ENCODE data around the gene AIMP2.

Gene AIMP2

DNA sequence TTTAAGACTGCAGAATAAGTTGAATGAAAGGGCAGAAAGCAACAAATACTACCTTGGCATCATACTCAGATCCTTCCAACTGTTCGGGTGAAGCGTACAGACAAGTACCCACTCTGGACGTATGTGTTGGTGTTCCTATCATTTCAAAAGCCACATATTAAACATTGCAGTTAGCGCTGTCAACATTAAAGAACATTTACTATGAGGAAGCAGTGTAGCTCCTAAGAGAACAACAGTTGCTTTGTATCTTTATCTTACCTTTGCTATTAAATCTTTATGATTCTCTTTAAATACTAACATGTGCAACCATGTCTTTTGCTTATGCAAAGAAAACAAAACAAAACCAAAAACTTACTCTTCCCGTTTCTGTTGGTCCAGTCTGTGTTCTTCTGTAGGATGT, 19.5 kb downstream of the AIMP2 start:
- H3K4me3 ChIP-seq (ENCODE audit: low read depth in 1 of 2, low read length in 2 of 2) = no peak overlapping the region
- no peak for DNase-seq
- H3K79me2 ChIP-seq (ENCODE audit: insufficient read depth, low read length) = peaks cover 17% of the 10 kb centered on the region; the same call in 1 of the 2 replicates
- no peak overlapping the region for H2AFZ ChIP-seq (ENCODE audit: low read depth, low read length)
- H3K9ac ChIP-seq (ENCODE audit: low read depth, low read length) = no peak overlapping the region
- no peak for ATAC-seq (ENCODE audit: insufficient read depth, low read depth)
- TF ChIP-seq, protein P1, sequence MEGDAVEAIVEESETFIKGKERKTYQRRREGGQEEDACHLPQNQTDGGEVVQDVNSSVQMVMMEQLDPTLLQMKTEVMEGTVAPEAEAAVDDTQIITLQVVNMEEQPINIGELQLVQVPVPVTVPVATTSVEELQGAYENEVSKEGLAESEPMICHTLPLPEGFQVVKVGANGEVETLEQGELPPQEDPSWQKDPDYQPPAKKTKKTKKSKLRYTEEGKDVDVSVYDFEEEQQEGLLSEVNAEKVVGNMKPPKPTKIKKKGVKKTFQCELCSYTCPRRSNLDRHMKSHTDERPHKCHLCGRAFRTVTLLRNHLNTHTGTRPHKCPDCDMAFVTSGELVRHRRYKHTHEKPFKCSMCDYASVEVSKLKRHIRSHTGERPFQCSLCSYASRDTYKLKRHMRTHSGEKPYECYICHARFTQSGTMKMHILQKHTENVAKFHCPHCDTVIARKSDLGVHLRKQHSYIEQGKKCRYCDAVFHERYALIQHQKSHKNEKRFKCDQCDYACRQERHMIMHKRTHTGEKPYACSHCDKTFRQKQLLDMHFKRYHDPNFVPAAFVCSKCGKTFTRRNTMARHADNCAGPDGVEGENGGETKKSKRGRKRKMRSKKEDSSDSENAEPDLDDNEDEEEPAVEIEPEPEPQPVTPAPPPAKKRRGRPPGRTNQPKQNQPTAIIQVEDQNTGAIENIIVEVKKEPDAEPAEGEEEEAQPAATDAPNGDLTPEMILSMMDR (IDR thresholded peaks at IDR 0.05; ENCODE audit: borderline replicate concordance, extremely low read depth, low read length, poor library complexity, severe bottlenecking) = no peak
- no peak for TF ChIP-seq EZH2 (IDR thresholded peaks at IDR 0.05; ENCODE audit: borderline replicate concordance, low read depth, low read length, severe bottlenecking)
- H3K27ac ChIP-seq (ENCODE audit: low read length) = no peak overlapping the region
- peaks cover 89% of the 10 kb centered on the region for H3K36me3 ChIP-seq (ENCODE audit: insufficient read depth, low read length)
- H3K27me3 ChIP-seq (ENCODE audit: insufficient read depth, low read length, poor library complexity) = no peaks in the 10 kb centered on the region
- H3K9me3 ChIP-seq (ENCODE audit: insufficient read depth, low read length, severe bottlenecking) = no peaks in the 10 kb centered on the region
- H3K4me2 ChIP-seq (ENCODE audit: insufficient read depth, low read length) = no peak overlapping the region
- H3K4me1 ChIP-seq (ENCODE audit: insufficient read depth, low read length) = no peaks in the 10 kb centered on the region
- H4K20me1 ChIP-seq (ENCODE audit: insufficient read depth, low read length) = peaks cover 11% of the 10 kb centered on the region; the same call in 1 of the 2 replicates

- peaks cover 82% of the 10 kb centered on the region for H3K36me3 ChIP-seq (ENCODE audit: insufficient read depth, low read length)
- H2AFZ ChIP-seq (ENCODE audit: low read depth, low read length) = no peak within 1 kb of the TSS
- ATAC-seq (ENCODE audit: insufficient read depth, low read depth) = no peak
These were observed 21.9 kb downstream of the AIMP2 start, which contains the start of gene ANKRD61 for GRCh38 chr7:6030988-6031387. ANKRD61 (plus strand) TSS chr7:6031376; CDS start chr7:6031376, 0 bp downstream.

GRCh38 chr7:6031567-6031966, 22.5 kb downstream of the AIMP2 start:
- no peaks in the 10 kb centered on the region for H3K9me3 ChIP-seq (ENCODE audit: insufficient read depth, low read length, severe bottlenecking)
- H3K27ac ChIP-seq (ENCODE audit: low read length) = no peak overlapping the region
- H3K9ac ChIP-seq (ENCODE audit: low read depth, low read length) = no peak overlapping the region
- H3K79me2 ChIP-seq (ENCODE audit: insufficient read depth, low read length) = peaks cover 22% of the 10 kb centered on the region; the same call in 1 of the 2 replicates
- DNase-seq (no peak), ATAC-seq (ENCODE audit: insufficient read depth, low read depth) (no peak)
- H3K4me1 ChIP-seq (ENCODE audit: insufficient read depth, low read length) = no peaks in the 10 kb centered on the region
- H3K36me3 ChIP-seq (ENCODE audit: insufficient read depth, low read length) = peaks cover 82% of the 10 kb centered on the region
- peaks cover 13% of the 10 kb centered on the region for H4K20me1 ChIP-seq (ENCODE audit: insufficient read depth, low read length)
- H3K27me3 ChIP-seq (ENCODE audit: insufficient read depth, low read length, poor library complexity) = no peaks in the 10 kb centered on the region
- no peak for TF ChIP-seq EZH2 (IDR thresholded peaks at IDR 0.05; ENCODE audit: borderline replicate concordance, low read depth, low read length, severe bottlenecking)
- TF ChIP-seq, protein P1 (IDR thresholded peaks at IDR 0.05; ENCODE audit: borderline replicate concordance, extremely low read depth, low read length, poor library complexity, severe bottlenecking) = no peak
- H2AFZ ChIP-seq (ENCODE audit: low read depth, low read length) = no peak overlapping the region
- no peak overlapping the region for H3K4me2 ChIP-seq (ENCODE audit: insufficient read depth, low read length)
- no peak overlapping the region for H3K4me3 ChIP-seq (ENCODE audit: low read depth in 1 of 2, low read length in 2 of 2)

More at GRCh38 chr7:6030988-6031387, 21.9 kb downstream of the AIMP2 start, which contains the start of gene ANKRD61:
- no peaks in the 10 kb centered on the region for H3K27me3 ChIP-seq (ENCODE audit: insufficient read depth, low read length, poor library complexity)
- DNase-seq = no peak
- no peak within 1 kb of the TSS for H3K9ac ChIP-seq (ENCODE audit: low read depth, low read length)
- no peaks in the 10 kb centered on the region for H3K4me1 ChIP-seq (ENCODE audit: insufficient read depth, low read length)
- H4K20me1 ChIP-seq (ENCODE audit: insufficient read depth, low read length) = peaks cover 18% of the 10 kb centered on the region
- TF ChIP-seq, protein P1 (IDR thresholded peaks at IDR 0.05; ENCODE audit: borderline replicate concordance, extremely low read depth, low read length, poor library complexity, severe bottlenecking) = no peak
- no peak for TF ChIP-seq EZH2 (IDR thresholded peaks at IDR 0.05; ENCODE audit: borderline replicate concordance, low read depth, low read length, severe bottlenecking)
- no peak within 1 kb of the TSS for H3K4me3 ChIP-seq (ENCODE audit: low read depth in 1 of 2, low read length in 2 of 2)
- H3K4me2 ChIP-seq (ENCODE audit: insufficient read depth, low read length) = no peak within 1 kb of the TSS
- peaks cover 22% of the 10 kb centered on the region; the same call in 1 of the 2 replicates for H3K79me2 ChIP-seq (ENCODE audit: insufficient read depth, low read length)
- no peaks in the 10 kb centered on the region for H3K9me3 ChIP-seq (ENCODE audit: insufficient read depth, low read length, severe bottlenecking)
- H3K27ac ChIP-seq (ENCODE audit: low read length) = no peak within 1 kb of the TSS
